ENCODE data around the gene TMEM17. TPM values are rescaled to one million over a fixed set of nuclear protein-coding genes. Genes with fewer than 3 reads are reported as not detected.

Gene TMEM17
- total and polyA plus RNA-seq, 2 of the 13 experiments (the other 11 are each of a cell fraction or from before 2014, with no cell fraction given), result 0.22 to 0.50 TPM

GRCh38 chr2:62478093-62478580, 27.9 kb downstream of the TMEM17 start:
- peak; percentile 91 for ATAC-seq
- Histone ChIP-seq H3K4me3 (replicated peaks in 1 of 3; ENCODE audit: insufficient read depth in 1 of 3, low read depth in 2 of 3, low read length in 3 of 3) (no peak overlapping the region), H3K9me3 (ENCODE audit: low read length) (no peaks in the 10 kb centered on the region), H3K27ac (ENCODE audit: extremely low read length, insufficient read depth, low read length) (no peak overlapping the region), H3K4me1 (ENCODE audit: insufficient read depth, low read length) (peaks cover 44% of the 10 kb centered on the region), H3K36me3 (replicated peaks in 1 of 2; ENCODE audit: control insufficient read depth in 1 of 2, insufficient read depth in 2 of 2, low read length in 2 of 2) (no peaks in the 10 kb centered on the region), H4K20me1 (ENCODE audit: insufficient read depth, low read length) (no peaks in the 10 kb centered on the region), H3K79me2 (ENCODE audit: insufficient read depth, low read length) (no peaks in the 10 kb centered on the region), H3K4me2 (ENCODE audit: low read depth, low read length) (no peak overlapping the region), H3K27me3 (ENCODE audit: control insufficient read depth in 1 of 2, insufficient read depth in 2 of 2, low read length in 2 of 2) (no peaks in the 10 kb centered on the region), H2AFZ (ENCODE audit: low read length) (peak overlapping the region; percentile 73), H3K9ac (ENCODE audit: insufficient read depth, low read depth, low read length) (no peak overlapping the region)
- FAIRE-seq, result peak; percentile 75
- peak; percentile 60 for DNase-seq (ENCODE audit: low spot score)
- intact Hi-C loops (cut with micrococcal nuclease; ENCODE audit: unreplicated experiment), result no loop called here
- in situ Hi-C loops (cut with HindIII; ENCODE audit: extremely low pct_ligation_motif_present, low pct_unique_long_range_greater_than_20kb), result no loop called here
- POLR2A ChIA-PET, result interaction anchor here (1.3 to 1.7 kb wide), 3 partner anchors 11 to 227 kb away, joined by 3 to 5 read pairs (median 4); partner anchors contain the start of gene EHBP1
- BruUV-seq (replicated peaks), result no TSS peak
- CTCF ChIA-PET (ENCODE audit: low intra/inter-chr PET ratio, low total read pairs), result no interaction called here
- WGBS (ENCODE audit: low lambda C conversion rate), result 65% methylated on average over 3 of the region's 3 CpGs
- TF ChIP-seq DMAP1 (CRISPR knock-in tag; IDR thresholded peaks at IDR 0.05), result peak; percentile 55; the same call in 1 of the 2 replicates
- TF ChIP-seq ZNF549 (CRISPR knock-in tag; IDR thresholded peaks at IDR 0.05), result no peak
- TF ChIP-seq TMF1 (CRISPR knock-in tag; IDR thresholded peaks at IDR 0.05; ENCODE audit: low read depth), result no peak
- no peak for TF ChIP-seq KLF11 (CRISPR knock-in tag; IDR thresholded peaks at IDR 0.05)
- TF ChIP-seq DRAP1 (CRISPR knock-in tag; IDR thresholded peaks at IDR 0.05), result peak; percentile 43; the same call in 1 of the 2 replicates
- no peak for TF ChIP-seq GTF2F1 (IDR thresholded peaks at IDR 0.05; ENCODE audit: low read length)
- TF ChIP-seq MED8 (CRISPR knock-in tag; IDR thresholded peaks at IDR 0.05; ENCODE audit: insufficient replicate concordance), result no peak
- TF ChIP-seq TEAD2 (CRISPR knock-in tag; IDR thresholded peaks at IDR 0.05), result no peak
- TF ChIP-seq FOXO1 (CRISPR knock-in tag; IDR thresholded peaks at IDR 0.05), result 0 out of 2 replicates have a peak, but pooled peaks have one; percentile 20
- no peak for TF ChIP-seq ZNF674 (CRISPR knock-in tag; IDR thresholded peaks at IDR 0.05; ENCODE audit: low read depth)
- TF ChIP-seq PITX1 (CRISPR knock-in tag; IDR thresholded peaks at IDR 0.05), result peak; percentile 60
- TF ChIP-seq, protein P1, sequence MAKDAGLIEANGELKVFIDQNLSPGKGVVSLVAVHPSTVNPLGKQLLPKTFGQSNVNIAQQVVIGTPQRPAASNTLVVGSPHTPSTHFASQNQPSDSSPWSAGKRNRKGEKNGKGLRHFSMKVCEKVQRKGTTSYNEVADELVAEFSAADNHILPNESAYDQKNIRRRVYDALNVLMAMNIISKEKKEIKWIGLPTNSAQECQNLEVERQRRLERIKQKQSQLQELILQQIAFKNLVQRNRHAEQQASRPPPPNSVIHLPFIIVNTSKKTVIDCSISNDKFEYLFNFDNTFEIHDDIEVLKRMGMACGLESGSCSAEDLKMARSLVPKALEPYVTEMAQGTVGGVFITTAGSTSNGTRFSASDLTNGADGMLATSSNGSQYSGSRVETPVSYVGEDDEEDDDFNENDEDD (CRISPR knock-in tag; IDR thresholded peaks at IDR 0.05; ENCODE audit: borderline replicate concordance), result 0 out of 2 replicates have a peak, but pooled peaks have one; percentile 40
- TF ChIP-seq IRF2 (CRISPR knock-in tag; IDR thresholded peaks at IDR 0.05), result peak; percentile 60
- TF ChIP-seq ZNF337 (CRISPR knock-in tag; IDR thresholded peaks at IDR 0.05; ENCODE audit: borderline replicate concordance, low read depth), result 0 out of 2 replicates have a peak, but pooled peaks have one; percentile 31
- TF ChIP-seq ZNF850 (CRISPR knock-in tag; conservative IDR thresholded peaks at IDR 0.05), result no peak
- peak; percentile 43; the same call in 1 of the 2 replicates for TF ChIP-seq FOXK1 (CRISPR knock-in tag; IDR thresholded peaks at IDR 0.05; ENCODE audit: borderline replicate concordance, low read depth)
- TF ChIP-seq ARNT (IDR thresholded peaks at IDR 0.05), result no peak
- TF ChIP-seq ZFY (CRISPR knock-in tag; IDR thresholded peaks at IDR 0.05), result 0 out of 2 replicates have a peak, but pooled peaks have one; percentile 38
- TF ChIP-seq ELF3 (CRISPR knock-in tag; IDR thresholded peaks at IDR 0.05), result peak; percentile 100
- TF ChIP-seq KMT2A (CRISPR knock-in tag; IDR thresholded peaks at IDR 0.05), result peak; percentile 45; the same call in 1 of the 2 replicates
- TF ChIP-seq NFKBIZ (CRISPR knock-in tag; IDR thresholded peaks at IDR 0.05), result 0 out of 2 replicates have a peak, but pooled peaks have one; percentile 52
- TF ChIP-seq ZMYM4 (CRISPR knock-in tag; IDR thresholded peaks at IDR 0.05), result 0 out of 2 replicates have a peak, but pooled peaks have one; percentile 12
- TF ChIP-seq IKZF1 (IDR thresholded peaks at IDR 0.05), result no peak
- TF ChIP-seq ZMYM2 (CRISPR knock-in tag; IDR thresholded peaks at IDR 0.05), result no peak
- TF ChIP-seq, protein P2, sequence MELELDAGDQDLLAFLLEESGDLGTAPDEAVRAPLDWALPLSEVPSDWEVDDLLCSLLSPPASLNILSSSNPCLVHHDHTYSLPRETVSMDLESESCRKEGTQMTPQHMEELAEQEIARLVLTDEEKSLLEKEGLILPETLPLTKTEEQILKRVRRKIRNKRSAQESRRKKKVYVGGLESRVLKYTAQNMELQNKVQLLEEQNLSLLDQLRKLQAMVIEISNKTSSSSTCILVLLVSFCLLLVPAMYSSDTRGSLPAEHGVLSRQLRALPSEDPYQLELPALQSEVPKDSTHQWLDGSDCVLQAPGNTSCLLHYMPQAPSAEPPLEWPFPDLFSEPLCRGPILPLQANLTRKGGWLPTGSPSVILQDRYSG (CRISPR knock-in tag; IDR thresholded peaks at IDR 0.05), result no peak
- no peak for TF ChIP-seq KLF15 (CRISPR knock-in tag; IDR thresholded peaks at IDR 0.05; ENCODE audit: borderline replicate concordance)
- TF ChIP-seq ZNF891 (CRISPR knock-in tag; IDR thresholded peaks at IDR 0.05), result no peak
- TF ChIP-seq GABPB1 (CRISPR knock-in tag; IDR thresholded peaks at IDR 0.05), result peak; percentile 52; the same call in 1 of the 2 replicates
